A549 (cell line): ENCODE measurements around the gene PSMD2. TPM values are rescaled to one million over a fixed set of nuclear protein-coding genes. Genes with fewer than 3 reads are reported as not detected.
"Not testable (repeated sequence)": the region's sequence is repeated elsewhere in the genome, so short reads cannot be mapped to it uniquely, and the experiment has no call there.

Source experiments
- ATAC-seq, 2 experiments: fragments of 200-7000 bp in 1 of 2; fragments of >200 bp in 1 of 2; cut with Nextera tagmentation in 1 of 2; cut with Tn5 transposase in 1 of 2; 3 replicates each; pipeline versions ENCODE4 v1.8.0 to v1.9.1; 2018 to 2020; ENCODE audit warnings: mild to moderate bottlenecking in 1 of 2, moderate library complexity in 1 of 2
- CTCF ChIA-PET: fragments of 300-600 bp; sonication (Branson Sonifier 250); formaldehyde crosslinking; extraction: SDS; loops from one replicate; lab custom pipeline; 2021; ENCODE audit warnings: antibody characterized with exemption, inconsistent platforms; lab: Yijun Ruan, JAX
- POLR2A ChIA-PET: fragments of 350-600 bp; formaldehyde crosslinking; extraction: SDS; loops from one replicate; lab custom pipeline; 2021; ENCODE audit warnings: antibody characterized with exemption, inconsistent platforms; lab: Yijun Ruan, JAX
- DNase-seq, 2 experiments: peaks; one replicate each; pipeline versions ENCODE4 v3.0.0 to v3.0.0-alpha.2; 2011 to 2016; ENCODE audit warnings: low read depth in 1 of 2, low spot score in 1 of 2
- FAIRE-seq: peaks from 2 replicates; lab custom pipeline; 2011; peaks lifted over from hg19 to GRCh38; lab: Jason Lieb, UNC
- H3K27ac ChIP-seq, 2 experiments: fragments of >200 bp; sonication (Bioruptor Twin); formaldehyde crosslinking; 3 replicates each; pipeline ENCODE4 v1.5.1; 2016 to 2017
- H3K4me1 ChIP-seq: fragments of >200 bp; sonication (Bioruptor Twin); formaldehyde crosslinking; 3 replicates; pipeline ENCODE4 v1.6.1; 2016
- H3K4me2 ChIP-seq: fragments of >200 bp; sonication (Bioruptor Twin); formaldehyde crosslinking; 3 replicates; pipeline ENCODE4 v1.6.1; 2016
- H3K4me3 ChIP-seq: fragments of >200 bp; sonication (Bioruptor Twin); formaldehyde crosslinking; 3 replicates; pipeline ENCODE4 v1.5.1; 2016
- H3K9me3 ChIP-seq: fragments of >200 bp; sonication (Bioruptor Twin); formaldehyde crosslinking; 3 replicates; pipeline ENCODE4 v1.6.1; 2016
- CBX8 ChIP-seq: fragments of 200-600 bp; sonication (generic); IDR thresholded peaks from 2 replicates; pipeline ENCODE4 v1.6.1; 2016
- CHD2 ChIP-seq: fragments of 150-350 bp; IDR thresholded peaks from 2 replicates; pipeline ENCODE4 v1.6.1; 2014; ENCODE audit warnings: low read length; ENCODE audit not compliant: partially characterized antibody
- EHMT2 ChIP-seq: fragments of 200-600 bp; sonication (generic); IDR thresholded peaks from 2 replicates; pipeline ENCODE4 v1.6.1; 2016; ENCODE audit warnings: antibody characterized with exemption, low read depth, mild to moderate bottlenecking, moderate library complexity
- HOXA7 ChIP-seq: fragments of 250-450 bp; sonication (Bioruptor Pico); IDR thresholded peaks from 2 replicates; pipeline ENCODE4 v1.5.0; 2020; ENCODE audit warnings: mild to moderate bottlenecking, moderate library complexity
- HOXB5 ChIP-seq: fragments of 250-450 bp; sonication (Bioruptor Pico); IDR thresholded peaks from 2 replicates; pipeline ENCODE4 v1.5.0; 2020; ENCODE audit warnings: mild to moderate bottlenecking, moderate library complexity
- JUNB ChIP-seq: fragments of >200 bp; sonication (Bioruptor Twin); formaldehyde crosslinking; IDR thresholded peaks from 2 replicates; pipeline ENCODE4 v1.6.1; 2016
- KDM5A ChIP-seq: fragments of 200-600 bp; sonication (generic); IDR thresholded peaks from 2 replicates; pipeline ENCODE4 v1.6.1; 2016; ENCODE audit warnings: antibody characterized with exemption, mild to moderate bottlenecking
- MAFK ChIP-seq: fragments of 450-650 bp; IDR thresholded peaks from 2 replicates; pipeline ENCODE4 v1.6.1; 2014; ENCODE audit not compliant: partially characterized antibody
- NFE2L2 ChIP-seq: fragments of 150-350 bp; conservative IDR thresholded peaks from 2 replicates; pipeline ENCODE4 v1.6.1; 2014; ENCODE audit warnings: low read length
- NPAS2 ChIP-seq: fragments of 250-450 bp; sonication (Bioruptor Pico); IDR thresholded peaks from 2 replicates; pipeline ENCODE4 v1.8.0; 2022; ENCODE audit warnings: mild to moderate bottlenecking, moderate library complexity, borderline replicate concordance
- RARB ChIP-seq: fragments of 250-450 bp; sonication (Bioruptor Pico); IDR thresholded peaks from 2 replicates; pipeline ENCODE4 v1.8.0; 2021; ENCODE audit warnings: mild to moderate bottlenecking, moderate library complexity
- SMC3 ChIP-seq: fragments of >200 bp; sonication (Bioruptor Twin); formaldehyde crosslinking; IDR thresholded peaks from 3 replicates; pipeline ENCODE4 v1.6.1; 2018; ENCODE audit warnings: inconsistent platforms
- TFCP2L1 ChIP-seq: fragments of 250-450 bp; sonication (Bioruptor Pico); IDR thresholded peaks from 2 replicates; pipeline ENCODE4 v1.5.0; 2021; ENCODE audit warnings: mild to moderate bottlenecking
- TP53 ChIP-seq: fragments of 250-450 bp; sonication (Bioruptor Pico); IDR thresholded peaks from 2 replicates; pipeline ENCODE4 v1.5.0; 2021; ENCODE audit warnings: mild to moderate bottlenecking, moderate library complexity
- ZFP36 ChIP-seq: fragments of 450-650 bp; IDR thresholded peaks from 2 replicates; pipeline ENCODE4 v1.6.1; 2014; ENCODE audit warnings: borderline replicate concordance; ENCODE audit not compliant: partially characterized antibody
- WGBS: methylation state at CpG from one replicate; pipeline ENCODE4 v1.1.6; 2017; ENCODE audit errors: missing lambda C conversion rate; 5-methylcytosine and 5-hydroxymethylcytosine counted together
- polyA plus RNA-seq, 4 experiments: library from polyadenylated mRNA; depleted of rRNA in 3 of 4; stranded (reverse); fragments of >200 nt; fragmentation: RNase III in 1 of 4; extraction: RNeasy Plus Mini Kit Qiagen cat#74134 plus additional on column Dnase treatment in 1 of 4; gene quantifications; 2 replicates in 3 of 4; 3 replicates in 1 of 4; pipeline ENCODE4 v1.2.3, GENCODE V29; 2011 to 2017
- TF ChIP-seq, protein P1 (sequence below): fragments of 250-450 bp; sonication (Bioruptor Pico); IDR thresholded peaks from 2 replicates; pipeline ENCODE4 v1.5.0; 2021; ENCODE audit warnings: mild to moderate bottlenecking, moderate library complexity, borderline replicate concordance
- TF ChIP-seq, protein P2 (sequence below): fragments of 200-600 bp; sonication (generic); IDR thresholded peaks from 2 replicates; pipeline ENCODE4 v1.6.1; 2016; ENCODE audit warnings: antibody characterized with exemption, mild to moderate bottlenecking, moderate library complexity
- TF ChIP-seq, protein P3 (sequence below): IDR thresholded peaks from 2 replicates; pipeline ENCODE4 v1.6.1; 2012; ENCODE audit warnings: low read depth, borderline replicate concordance
- TF ChIP-seq, protein P4 (sequence below): fragments of 450-650 bp; IDR thresholded peaks from 2 replicates; pipeline ENCODE4 v1.6.1; 2014; ENCODE audit warnings: antibody characterized with exemption
- TF ChIP-seq, protein P5 (sequence below): fragments of >200 bp; sonication (Bioruptor Twin); formaldehyde crosslinking; IDR thresholded peaks from 2 replicates; pipeline ENCODE4 v1.6.1; 2016

The PSMD2 gene
- polyA plus RNA-seq, 2 of the 4 experiments (the other 2 are of a cell fraction): 267 to 541 TPM

DNA sequence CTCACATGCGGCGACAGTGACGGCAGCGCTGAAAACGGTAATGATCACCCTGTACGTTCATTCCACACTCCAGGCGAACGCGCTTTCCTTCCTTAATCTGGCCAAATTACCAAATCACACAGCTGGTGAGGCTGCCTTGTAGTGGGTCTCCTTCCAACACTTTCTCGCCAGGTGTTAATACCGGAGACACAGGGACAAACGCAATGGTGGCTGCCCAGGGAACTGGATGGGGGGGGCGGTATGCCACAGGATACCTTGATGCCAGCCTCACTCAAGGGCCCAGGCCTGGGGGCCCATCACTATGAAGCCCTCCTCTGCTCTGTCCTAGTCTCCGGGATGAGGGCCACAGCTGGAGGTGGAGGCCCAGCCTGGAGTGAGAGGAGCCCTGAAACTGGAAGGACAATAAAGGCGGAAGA is 36.3 kb upstream of the PSMD2 start:
- no peak for ATAC-seq
- H3K27ac ChIP-seq: no peak overlapping the region
- H3K4me1 ChIP-seq: peaks cover 13% of the 10 kb centered on the region; the same call in 1 of the 3 replicates
- DNase-seq: no peak
- H3K4me2 ChIP-seq: peak overlapping the region; percentile 99; the same call in 1 of the 3 replicates
- no peak overlapping the region for H3K4me3 ChIP-seq
- TF ChIP-seq CHD2 (no peak), EHMT2 (no peak), CBX8 (no peak), JUNB (no peak), RARB (CRISPR knock-in tag) (no peak), NFE2L2 (no peak), HOXB5 (CRISPR knock-in tag) (no peak), KDM5A (no peak), MAFK (no peak), ZFP36 (no peak), SMC3 (no peak), TP53 (CRISPR knock-in tag) (no peak), TFCP2L1 (CRISPR knock-in tag) (no peak), HOXA7 (CRISPR knock-in tag) (no peak), NPAS2 (CRISPR knock-in tag) (no peak)
- TF ChIP-seq, protein P1, sequence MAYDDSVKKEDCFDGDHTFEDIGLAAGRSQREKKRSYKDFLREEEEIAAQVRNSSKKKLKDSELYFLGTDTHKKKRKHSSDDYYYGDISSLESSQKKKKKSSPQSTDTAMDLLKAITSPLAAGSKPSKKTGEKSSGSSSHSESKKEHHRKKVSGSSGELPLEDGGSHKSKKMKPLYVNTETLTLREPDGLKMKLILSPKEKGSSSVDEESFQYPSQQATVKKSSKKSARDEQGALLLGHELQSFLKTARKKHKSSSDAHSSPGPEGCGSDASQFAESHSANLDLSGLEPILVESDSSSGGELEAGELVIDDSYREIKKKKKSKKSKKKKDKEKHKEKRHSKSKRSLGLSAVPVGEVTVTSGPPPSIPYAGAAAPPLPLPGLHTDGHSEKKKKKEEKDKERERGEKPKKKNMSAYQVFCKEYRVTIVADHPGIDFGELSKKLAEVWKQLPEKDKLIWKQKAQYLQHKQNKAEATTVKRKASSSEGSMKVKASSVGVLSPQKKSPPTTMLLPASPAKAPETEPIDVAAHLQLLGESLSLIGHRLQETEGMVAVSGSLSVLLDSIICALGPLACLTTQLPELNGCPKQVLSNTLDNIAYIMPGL (CRISPR knock-in tag): no peak
- TF ChIP-seq, protein P2, sequence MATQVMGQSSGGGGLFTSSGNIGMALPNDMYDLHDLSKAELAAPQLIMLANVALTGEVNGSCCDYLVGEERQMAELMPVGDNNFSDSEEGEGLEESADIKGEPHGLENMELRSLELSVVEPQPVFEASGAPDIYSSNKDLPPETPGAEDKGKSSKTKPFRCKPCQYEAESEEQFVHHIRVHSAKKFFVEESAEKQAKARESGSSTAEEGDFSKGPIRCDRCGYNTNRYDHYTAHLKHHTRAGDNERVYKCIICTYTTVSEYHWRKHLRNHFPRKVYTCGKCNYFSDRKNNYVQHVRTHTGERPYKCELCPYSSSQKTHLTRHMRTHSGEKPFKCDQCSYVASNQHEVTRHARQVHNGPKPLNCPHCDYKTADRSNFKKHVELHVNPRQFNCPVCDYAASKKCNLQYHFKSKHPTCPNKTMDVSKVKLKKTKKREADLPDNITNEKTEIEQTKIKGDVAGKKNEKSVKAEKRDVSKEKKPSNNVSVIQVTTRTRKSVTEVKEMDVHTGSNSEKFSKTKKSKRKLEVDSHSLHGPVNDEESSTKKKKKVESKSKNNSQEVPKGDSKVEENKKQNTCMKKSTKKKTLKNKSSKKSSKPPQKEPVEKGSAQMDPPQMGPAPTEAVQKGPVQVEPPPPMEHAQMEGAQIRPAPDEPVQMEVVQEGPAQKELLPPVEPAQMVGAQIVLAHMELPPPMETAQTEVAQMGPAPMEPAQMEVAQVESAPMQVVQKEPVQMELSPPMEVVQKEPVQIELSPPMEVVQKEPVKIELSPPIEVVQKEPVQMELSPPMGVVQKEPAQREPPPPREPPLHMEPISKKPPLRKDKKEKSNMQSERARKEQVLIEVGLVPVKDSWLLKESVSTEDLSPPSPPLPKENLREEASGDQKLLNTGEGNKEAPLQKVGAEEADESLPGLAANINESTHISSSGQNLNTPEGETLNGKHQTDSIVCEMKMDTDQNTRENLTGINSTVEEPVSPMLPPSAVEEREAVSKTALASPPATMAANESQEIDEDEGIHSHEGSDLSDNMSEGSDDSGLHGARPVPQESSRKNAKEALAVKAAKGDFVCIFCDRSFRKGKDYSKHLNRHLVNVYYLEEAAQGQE: no peak
- TF ChIP-seq, protein P3, sequence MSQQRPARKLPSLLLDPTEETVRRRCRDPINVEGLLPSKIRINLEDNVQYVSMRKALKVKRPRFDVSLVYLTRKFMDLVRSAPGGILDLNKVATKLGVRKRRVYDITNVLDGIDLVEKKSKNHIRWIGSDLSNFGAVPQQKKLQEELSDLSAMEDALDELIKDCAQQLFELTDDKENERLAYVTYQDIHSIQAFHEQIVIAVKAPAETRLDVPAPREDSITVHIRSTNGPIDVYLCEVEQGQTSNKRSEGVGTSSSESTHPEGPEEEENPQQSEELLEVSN: no peak
- TF ChIP-seq, protein P4, sequence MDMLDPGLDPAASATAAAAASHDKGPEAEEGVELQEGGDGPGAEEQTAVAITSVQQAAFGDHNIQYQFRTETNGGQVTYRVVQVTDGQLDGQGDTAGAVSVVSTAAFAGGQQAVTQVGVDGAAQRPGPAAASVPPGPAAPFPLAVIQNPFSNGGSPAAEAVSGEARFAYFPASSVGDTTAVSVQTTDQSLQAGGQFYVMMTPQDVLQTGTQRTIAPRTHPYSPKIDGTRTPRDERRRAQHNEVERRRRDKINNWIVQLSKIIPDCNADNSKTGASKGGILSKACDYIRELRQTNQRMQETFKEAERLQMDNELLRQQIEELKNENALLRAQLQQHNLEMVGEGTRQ: no peak
- TF ChIP-seq, protein P5, sequence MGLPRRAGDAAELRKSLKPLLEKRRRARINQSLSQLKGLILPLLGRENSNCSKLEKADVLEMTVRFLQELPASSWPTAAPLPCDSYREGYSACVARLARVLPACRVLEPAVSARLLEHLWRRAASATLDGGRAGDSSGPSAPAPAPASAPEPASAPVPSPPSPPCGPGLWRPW: no peak
- POLR2A ChIA-PET: interaction anchor here (0.7 kb wide), 1 partner anchor 1233 kb away, joined by 8 read pairs; no protein-coding TSS in a partner anchor
- CTCF ChIA-PET: interaction anchor here (5.5 kb wide), 1 partner anchor 13 kb away, joined by 27 read pairs; the partner anchor contains the start of gene EEF1AKMT4
- H3K9me3 ChIP-seq: no peaks in the 10 kb centered on the region
- no peak for FAIRE-seq
- WGBS: 77% methylated on average over 11 of the region's 15 CpGs

DNA sequence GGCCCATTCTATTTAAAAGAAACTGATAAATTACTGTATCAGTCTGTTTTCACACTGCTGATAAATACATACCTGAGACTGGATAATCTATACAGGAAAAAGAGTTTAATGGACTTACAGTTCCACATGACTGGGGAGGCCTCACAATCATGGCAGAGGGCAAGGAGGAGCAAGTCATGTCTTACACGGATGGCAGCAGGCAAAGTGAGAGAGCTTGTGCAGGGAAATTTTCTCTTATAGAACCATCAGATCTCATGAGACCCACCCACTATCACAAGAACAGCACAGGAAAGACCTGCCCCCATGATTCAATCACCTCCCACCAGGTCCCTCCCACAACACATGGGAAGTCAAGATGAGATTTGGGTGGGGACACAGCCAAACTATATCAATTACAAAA is 31.8 kb upstream of the PSMD2 start:
- H3K4me1 ChIP-seq, CTCF ChIA-PET, H3K9me3 ChIP-seq, H3K4me3 ChIP-seq, H3K4me2 ChIP-seq, H3K27ac ChIP-seq, FAIRE-seq, POLR2A ChIA-PET, ATAC-seq, DNase-seq: not testable (repeated sequence)
- 94% methylated on average over 1 of the region's 1 CpG for WGBS
